Activated CD4-positive, alpha-beta T cell treated with anti-CD3 and anti-CD28 coated beads, Interleukin-2, amount 10 ng/mL, durations not matched to agents 7 days and 5 days (primary cell): ENCODE measurements around the gene PACRG. TPM values are rescaled to one million over a fixed set of nuclear protein-coding genes. Genes with fewer than 3 reads are reported as not detected.

Experiments used
- CTCF ChIA-PET: fragments of 350-600 bp; sonication (Branson Sonifier 250); formaldehyde crosslinking; loops from one replicate; lab custom pipeline; 2021; ENCODE audit warnings: antibody characterized with exemption; lab: Charles Lee
- POLR2A ChIA-PET: fragments of 350-600 bp; sonication (Branson Sonifier 250); formaldehyde crosslinking; loops from one replicate; lab custom pipeline; 2021; ENCODE audit warnings: antibody characterized with exemption; lab: Charles Lee
- DNase-seq: peaks from one replicate; pipeline ENCODE4 v3.0.0-alpha.2; 2020
- H3K27ac Mint-ChIP-seq: one replicate; pipeline ENCODE4 v1.8.0; 2021; ENCODE audit warnings: mild to moderate bottlenecking, moderate library complexity, mixed read lengths
- H3K27me3 Mint-ChIP-seq: one replicate; pipeline ENCODE4 v1.8.0; 2021; ENCODE audit warnings: mixed read lengths
- H3K36me3 Mint-ChIP-seq: one replicate; pipeline ENCODE4 v1.8.0; 2021; ENCODE audit warnings: low read depth, mixed read lengths
- H3K4me1 Mint-ChIP-seq: one replicate; pipeline ENCODE4 v1.8.0; 2021; ENCODE audit warnings: mixed read lengths
- H3K4me3 Mint-ChIP-seq: one replicate; pipeline ENCODE4 v1.8.0; 2021; ENCODE audit warnings: mild to moderate bottlenecking, moderate library complexity, mixed read lengths
- H3K9me3 Mint-ChIP-seq: one replicate; pipeline ENCODE4 v1.8.0; 2021; ENCODE audit warnings: mixed read lengths
- total RNA-seq, 2 experiments: library from RNA; stranded (reverse); gene quantifications; one replicate each; pipeline ENCODE4 v1.2.3, GENCODE V29; 2021

The PACRG gene
- total RNA-seq, 2 experiments from 2014 or later: 0.32 TPM; not detected in 1

- Mint-ChIP-seq H3K4me3 (no peak overlapping the region), H3K36me3 (no peaks in the 10 kb centered on the region), H3K27me3 (no peaks in the 10 kb centered on the region), H3K4me1 (no peaks in the 10 kb centered on the region), H3K27ac (no peak overlapping the region), H3K9me3 (no peaks in the 10 kb centered on the region)
- POLR2A ChIA-PET: no interaction called here
- no peak for DNase-seq
- CTCF ChIA-PET: no interaction called here
Observed at GRCh38 chr6:163343609-163344008, 615.8 kb downstream of the PACRG start.

- H3K4me1 Mint-ChIP-seq: no peaks in the 10 kb centered on the region
- DNase-seq: no peak
- no peaks in the 10 kb centered on the region for H3K36me3 Mint-ChIP-seq
- no peaks in the 10 kb centered on the region for H3K27me3 Mint-ChIP-seq
- no peak overlapping the region for H3K27ac Mint-ChIP-seq
- no peak overlapping the region for H3K4me3 Mint-ChIP-seq
- ChIA-PET POLR2A (no interaction called here), CTCF (interaction anchor here (1.4 kb wide), 1 partner anchor 11 kb away, joined by 6 read pairs; no protein-coding TSS in a partner anchor)
- no peaks in the 10 kb centered on the region for H3K9me3 Mint-ChIP-seq
Observed at GRCh38 chr6:163344411-163344810, 616.6 kb downstream of the PACRG start.

GRCh38 chr6:163345931-163346330 lies 618.2 kb downstream of the PACRG start:
- POLR2A ChIA-PET: no interaction called here
- no peak overlapping the region for H3K27ac Mint-ChIP-seq

GRCh38 chr6:163346497-163346961 lies 618.8 kb downstream of the PACRG start:
- H3K36me3 Mint-ChIP-seq: no peaks in the 10 kb centered on the region
- H3K4me3 Mint-ChIP-seq: no peak overlapping the region
- no peak overlapping the region for H3K27ac Mint-ChIP-seq
- ChIA-PET POLR2A (no interaction called here), CTCF (interaction anchor here (1.0 kb wide), 1 partner anchor 8 kb away, joined by 3 read pairs; no protein-coding TSS in a partner anchor)
- no peaks in the 10 kb centered on the region for H3K27me3 Mint-ChIP-seq
- no peaks in the 10 kb centered on the region for H3K4me1 Mint-ChIP-seq
- H3K9me3 Mint-ChIP-seq: no peaks in the 10 kb centered on the region
- DNase-seq: no peak

More at GRCh38 chr6:163345931-163346330, 618.2 kb downstream of the PACRG start:
- no peak overlapping the region for H3K4me3 Mint-ChIP-seq
- no peaks in the 10 kb centered on the region for H3K27me3 Mint-ChIP-seq
- no peak for DNase-seq
- H3K9me3 Mint-ChIP-seq: no peaks in the 10 kb centered on the region
- CTCF ChIA-PET: interaction anchor here (1.4 kb wide), 1 partner anchor 12 kb away, joined by 6 read pairs; no protein-coding TSS in a partner anchor
- no peaks in the 10 kb centered on the region for H3K36me3 Mint-ChIP-seq
- no peaks in the 10 kb centered on the region for H3K4me1 Mint-ChIP-seq

- no peaks in the 10 kb centered on the region for H3K27me3 Mint-ChIP-seq
- ChIA-PET CTCF (interaction anchor here (1.0 kb wide), 1 partner anchor 8 kb away, joined by 3 read pairs; no protein-coding TSS in a partner anchor), POLR2A (no interaction called here)
- H3K27ac Mint-ChIP-seq: no peak overlapping the region
- H3K4me1 Mint-ChIP-seq: no peaks in the 10 kb centered on the region
- no peaks in the 10 kb centered on the region for H3K36me3 Mint-ChIP-seq
- H3K9me3 Mint-ChIP-seq: no peaks in the 10 kb centered on the region
- H3K4me3 Mint-ChIP-seq: no peak overlapping the region
- DNase-seq: no peak
Observed at GRCh38 chr6:163347021-163347446, 619.3 kb downstream of the PACRG start.

- no peak overlapping the region for H3K27ac Mint-ChIP-seq
- CTCF ChIA-PET: interaction anchor here (0.5 kb wide), 1 partner anchor 1062 kb away, joined by 3 read pairs; no protein-coding TSS in a partner anchor
- no peaks in the 10 kb centered on the region for H3K4me1 Mint-ChIP-seq
- H3K4me3 Mint-ChIP-seq: no peak overlapping the region
- POLR2A ChIA-PET: no interaction called here
- DNase-seq: no peak
- H3K9me3 Mint-ChIP-seq: no peaks in the 10 kb centered on the region
- H3K36me3 Mint-ChIP-seq: no peaks in the 10 kb centered on the region
- no peaks in the 10 kb centered on the region for H3K27me3 Mint-ChIP-seq
Observed at GRCh38 chr6:163348789-163349680, 621.3 kb downstream of the PACRG start.

- POLR2A ChIA-PET: no interaction called here
- H3K27me3 Mint-ChIP-seq: no peaks in the 10 kb centered on the region
- H3K4me1 Mint-ChIP-seq: no peaks in the 10 kb centered on the region
- no peak overlapping the region for H3K27ac Mint-ChIP-seq
- no peak for DNase-seq
- no peaks in the 10 kb centered on the region for H3K9me3 Mint-ChIP-seq
- H3K36me3 Mint-ChIP-seq: no peaks in the 10 kb centered on the region
- no peak overlapping the region for H3K4me3 Mint-ChIP-seq
- CTCF ChIA-PET: no interaction called here
Observed at GRCh38 chr6:163349696-163350095, 621.9 kb downstream of the PACRG start.

- no peaks in the 10 kb centered on the region for H3K9me3 Mint-ChIP-seq
- no peak overlapping the region for H3K27ac Mint-ChIP-seq
- DNase-seq: no peak
- no peaks in the 10 kb centered on the region for H3K4me1 Mint-ChIP-seq
- H3K4me3 Mint-ChIP-seq: no peak overlapping the region
- ChIA-PET POLR2A (no interaction called here), CTCF (no interaction called here)
- no peaks in the 10 kb centered on the region for H3K36me3 Mint-ChIP-seq
- no peaks in the 10 kb centered on the region for H3K27me3 Mint-ChIP-seq
Observed at GRCh38 chr6:163351013-163351412, 623.2 kb downstream of the PACRG start.

- Mint-ChIP-seq H3K27me3 (no peaks in the 10 kb centered on the region), H3K27ac (no peak overlapping the region), H3K36me3 (no peaks in the 10 kb centered on the region), H3K9me3 (no peaks in the 10 kb centered on the region), H3K4me3 (no peak overlapping the region), H3K4me1 (no peaks in the 10 kb centered on the region)
- CTCF ChIA-PET: no interaction called here
- no peak for DNase-seq
- POLR2A ChIA-PET: no interaction called here
Observed at GRCh38 chr6:163352011-163352685, 624.4 kb downstream of the PACRG start.

GRCh38 chr6:163352966-163353365 lies 625.2 kb downstream of the PACRG start:
- H3K27me3 Mint-ChIP-seq: no peaks in the 10 kb centered on the region
- H3K9me3 Mint-ChIP-seq: no peaks in the 10 kb centered on the region
- no peak for DNase-seq
- ChIA-PET CTCF (no interaction called here), POLR2A (no interaction called here)
- H3K4me3 Mint-ChIP-seq: no peak overlapping the region
- H3K27ac Mint-ChIP-seq: no peak overlapping the region
- no peaks in the 10 kb centered on the region for H3K36me3 Mint-ChIP-seq
- no peaks in the 10 kb centered on the region for H3K4me1 Mint-ChIP-seq

GRCh38 chr6:163354085-163354484 lies 626.3 kb downstream of the PACRG start:
- no peaks in the 10 kb centered on the region for H3K36me3 Mint-ChIP-seq
- H3K27me3 Mint-ChIP-seq: no peaks in the 10 kb centered on the region
- no peak overlapping the region for H3K27ac Mint-ChIP-seq
- H3K4me1 Mint-ChIP-seq: no peaks in the 10 kb centered on the region
- ChIA-PET POLR2A (no interaction called here), CTCF (interaction anchor here (1.2 to 1.4 kb wide), 2 partner anchors 7 to 25 kb away, joined by 3 to 4 read pairs; no protein-coding TSS in a partner anchor)
- no peak for DNase-seq
- H3K4me3 Mint-ChIP-seq: no peak overlapping the region
- no peaks in the 10 kb centered on the region for H3K9me3 Mint-ChIP-seq

- ChIA-PET POLR2A (no interaction called here), CTCF (interaction anchor here (1.4 kb wide), 1 partner anchor 8 kb away, joined by 3 read pairs; no protein-coding TSS in a partner anchor)
- Mint-ChIP-seq H3K36me3 (no peaks in the 10 kb centered on the region), H3K4me1 (no peaks in the 10 kb centered on the region), H3K27ac (no peak overlapping the region), H3K4me3 (no peak overlapping the region), H3K9me3 (no peaks in the 10 kb centered on the region), H3K27me3 (no peaks in the 10 kb centered on the region)
- no peak for DNase-seq
Observed at GRCh38 chr6:163354761-163355425, 627.1 kb downstream of the PACRG start.
